NCI-H146 treated with DMSO at 0.1 percent for 48 hours (cell line): ENCODE results near the gene VWC2.

Experiments
- DNase-seq: peaks from one replicate; lab custom pipeline; 2025; ENCODE audit not compliant: unreplicated experiment; lab: John Stamatoyannopoulos, UW

VWC2 gene

GRCh38 chr7:49773218-49773935 is at the start of gene VWC2:
Gene VWC2, plus strand, starts transcription at chr7:49773638. Its CDS starts 1,798 bp downstream, at chr7:49775436.
- DNase-seq, result no peak

DNA sequence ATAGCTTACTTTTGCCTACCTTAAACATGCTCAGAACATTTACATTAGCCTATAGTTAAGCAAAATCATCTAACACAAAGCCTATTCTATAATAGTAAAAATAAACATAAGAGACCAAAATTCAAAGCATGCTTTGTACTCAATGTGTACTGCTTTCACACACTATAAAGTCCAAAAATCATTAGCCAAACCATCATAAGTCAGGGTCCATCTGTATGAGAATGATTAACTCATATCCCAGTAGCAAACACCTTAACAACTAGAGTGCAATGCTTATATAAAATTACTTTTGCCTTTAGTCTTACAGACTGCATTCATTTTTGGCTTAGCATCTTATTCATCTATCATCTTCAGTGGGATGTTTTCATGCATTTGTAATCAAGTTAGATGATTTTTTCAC is 49.4 kb upstream of the VWC2 start:
- no peak for DNase-seq

- DNase-seq, result no peak
Observed at GRCh38 chr7:49731836-49732235, 41.6 kb upstream of the VWC2 start.

DNA sequence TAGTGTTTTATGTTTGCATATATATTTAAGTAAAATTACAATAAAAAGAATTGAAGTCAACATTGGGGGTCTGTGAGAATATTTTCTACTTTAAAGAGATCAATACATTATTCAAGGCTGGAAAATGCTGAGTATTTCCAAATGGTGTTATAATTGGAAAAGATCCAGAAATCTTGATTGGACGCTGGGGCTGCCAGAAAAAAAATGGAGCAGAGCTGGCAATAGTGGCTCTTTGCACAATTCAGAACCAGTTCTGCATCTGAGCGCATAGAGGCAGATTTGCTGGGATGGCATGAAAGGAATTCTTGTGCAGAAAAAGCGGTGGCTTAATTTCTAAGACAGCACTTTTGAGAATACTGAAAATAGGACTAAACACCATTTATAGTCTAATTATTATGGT is 10.8 kb upstream of the VWC2 start:
- DNase-seq, result no peak

DNA sequence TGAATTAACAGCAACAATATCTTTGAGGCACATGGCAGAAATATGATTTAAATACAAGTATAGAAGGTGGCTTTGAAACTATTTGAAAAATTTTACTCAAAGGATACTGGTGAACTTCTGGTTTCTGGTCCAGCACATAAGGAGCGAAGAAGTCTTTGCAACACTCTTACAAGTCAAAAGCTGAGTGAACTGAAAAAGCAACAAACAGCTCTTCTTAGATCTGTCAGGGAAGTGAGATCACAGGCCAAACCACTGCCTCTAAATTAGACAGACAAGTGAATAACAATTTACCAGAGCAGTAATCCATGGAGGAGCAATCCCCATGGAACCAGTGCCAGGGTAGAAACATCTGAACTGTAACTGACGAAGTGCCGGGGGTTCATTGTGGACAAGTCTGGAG is 9.6 kb upstream of the VWC2 start:
- DNase-seq, result no peak

GRCh38 chr7:49766966-49767365 is 6.5 kb upstream of the VWC2 start:
- no peak for DNase-seq

- no peak for DNase-seq
Observed at GRCh38 chr7:49767719-49768118, 5.7 kb upstream of the VWC2 start.

- no peak for DNase-seq
Observed at GRCh38 chr7:49768254-49768653, 5.2 kb upstream of the VWC2 start.

DNA sequence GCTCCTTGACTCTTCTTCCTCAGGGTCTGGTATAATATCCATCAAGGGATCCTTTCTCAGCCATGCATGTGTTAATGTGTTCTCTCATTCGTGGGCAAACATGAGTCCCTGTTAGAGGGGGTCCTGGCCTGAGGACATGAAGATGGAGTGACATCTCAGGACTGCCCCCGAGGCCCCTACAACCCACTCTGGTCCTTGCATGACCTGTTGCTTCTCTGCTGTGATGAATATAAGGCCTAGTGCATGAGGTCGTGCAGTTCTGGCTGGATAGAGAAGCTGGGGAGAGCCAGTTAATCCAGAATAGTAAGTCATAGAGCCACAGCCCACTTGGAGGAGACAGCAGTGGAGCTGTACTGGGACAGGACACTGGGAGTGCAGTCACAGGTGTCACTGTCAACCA is 4.6 kb upstream of the VWC2 start:
- no peak for DNase-seq

- no peak for DNase-seq
Observed at GRCh38 chr7:49769285-49769857, 4.1 kb upstream of the VWC2 start.

DNA sequence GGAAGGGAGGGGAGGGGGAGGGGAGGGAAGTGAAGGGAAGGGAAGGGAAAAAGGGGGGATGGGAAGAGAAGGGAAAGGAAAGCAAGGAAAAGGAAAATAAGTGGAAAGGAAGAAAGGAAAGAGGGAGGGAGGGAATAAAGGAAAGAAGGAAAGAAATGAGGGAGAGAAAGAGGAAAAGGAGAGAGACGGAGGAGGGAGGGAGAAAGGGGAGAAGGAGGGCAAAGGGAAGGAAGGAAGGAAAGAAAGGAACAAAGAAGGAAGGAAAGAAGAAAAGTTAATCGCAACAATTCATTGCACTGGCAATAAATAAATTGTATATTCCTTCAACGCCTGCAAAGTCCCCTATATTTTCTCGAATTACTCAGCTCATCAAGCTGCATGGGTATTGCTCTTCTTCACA is 2.6 kb upstream of the VWC2 start:
- no peak for DNase-seq

DNA sequence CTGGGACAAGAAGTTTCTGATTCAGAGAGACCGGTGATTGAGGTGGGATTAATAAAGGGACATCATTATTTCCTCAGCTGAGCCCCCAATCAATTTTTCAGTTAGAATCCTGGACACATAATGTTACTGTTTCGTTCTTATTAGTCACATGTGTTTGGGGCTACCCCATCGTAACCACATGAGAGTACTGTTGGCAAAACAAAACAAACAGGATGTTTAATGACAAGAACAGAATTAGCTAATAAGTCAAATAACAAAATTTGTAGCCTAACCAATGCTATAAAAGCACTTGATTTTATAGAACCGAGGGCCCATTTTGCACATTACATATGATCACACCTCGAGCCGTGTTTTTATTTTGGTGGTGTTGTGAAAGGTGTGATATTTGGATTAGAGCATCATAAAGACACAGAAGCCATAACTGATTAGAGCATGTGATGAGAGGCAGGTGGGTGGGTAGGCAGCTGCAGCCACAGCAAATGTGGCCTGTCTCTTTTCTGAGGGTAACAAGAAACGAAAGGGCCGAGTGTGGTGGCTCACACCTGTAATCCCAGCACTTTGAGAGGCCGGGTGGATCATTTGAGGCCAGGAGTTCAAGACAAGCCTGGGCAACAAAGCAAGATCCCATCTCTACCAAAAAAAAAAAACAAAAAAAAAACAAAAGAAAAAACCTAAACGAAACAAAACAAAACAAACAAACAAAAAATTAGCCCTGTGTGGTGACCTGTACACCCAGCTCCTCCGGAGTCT is 1.8 kb upstream of the VWC2 start:
- no peak for DNase-seq

- DNase-seq, result no peak
Observed at GRCh38 chr7:49772916-49773217, 571 bp upstream of the VWC2 start.

GRCh38 chr7:49773936-49774458 is 559 bp downstream of the VWC2 start:
- no peak for DNase-seq

DNA sequence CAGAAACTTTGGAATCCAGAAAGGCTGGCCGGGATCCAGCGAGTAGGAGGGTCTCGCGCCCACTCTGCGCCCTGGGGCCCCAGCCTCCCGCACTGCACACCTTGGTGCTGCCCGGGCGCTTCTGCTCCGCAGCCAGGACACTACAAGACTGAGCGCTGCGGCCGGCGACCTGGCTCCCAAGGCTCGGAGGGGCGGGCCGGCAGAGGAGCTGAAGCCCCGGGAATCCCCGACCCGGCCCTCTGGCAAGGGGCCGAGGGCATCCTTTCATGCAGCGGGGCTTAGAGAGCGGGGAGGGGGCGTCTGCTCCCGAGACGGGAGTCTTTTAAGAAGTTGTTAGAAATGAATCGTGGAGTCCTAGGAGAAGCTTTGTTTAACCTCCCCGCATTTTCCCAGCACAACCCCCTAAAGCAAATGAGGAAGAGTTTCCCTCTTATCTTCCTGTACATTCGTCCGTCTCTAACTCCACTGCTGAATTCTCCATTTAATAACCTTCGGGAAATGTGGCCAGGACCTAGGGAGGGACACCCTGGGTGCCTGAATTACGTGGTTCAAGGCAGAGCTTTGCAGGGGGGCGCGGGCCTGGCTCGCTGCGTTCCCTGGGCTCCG is 1.1 kb downstream of the VWC2 start:
- DNase-seq, result no peak

GRCh38 chr7:49775065-49775948 is 1.9 kb downstream of the VWC2 start:
- no peak for DNase-seq

- no peak for DNase-seq
Observed at GRCh38 chr7:49775949-49776443, 2.6 kb downstream of the VWC2 start.

DNA sequence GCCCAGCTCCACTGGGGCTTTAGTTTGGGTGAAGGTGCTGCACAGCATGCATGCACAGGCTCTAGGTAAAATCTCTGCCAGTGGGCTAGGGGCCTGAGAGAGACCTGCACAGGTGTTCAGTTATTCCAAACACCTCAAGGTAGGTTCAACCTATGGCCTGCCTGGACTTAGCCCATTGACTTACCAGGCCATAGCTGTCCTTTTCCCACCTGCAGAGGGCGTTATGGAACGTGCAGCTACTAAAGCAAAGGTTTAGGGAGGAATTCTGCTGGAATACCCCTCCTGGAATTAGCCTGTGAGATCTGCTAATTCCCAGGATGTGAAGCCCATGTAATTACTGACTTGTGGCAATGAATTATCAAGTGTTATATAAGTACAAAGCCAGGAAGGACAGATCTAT is 3.6 kb downstream of the VWC2 start:
- DNase-seq, result no peak

DNA sequence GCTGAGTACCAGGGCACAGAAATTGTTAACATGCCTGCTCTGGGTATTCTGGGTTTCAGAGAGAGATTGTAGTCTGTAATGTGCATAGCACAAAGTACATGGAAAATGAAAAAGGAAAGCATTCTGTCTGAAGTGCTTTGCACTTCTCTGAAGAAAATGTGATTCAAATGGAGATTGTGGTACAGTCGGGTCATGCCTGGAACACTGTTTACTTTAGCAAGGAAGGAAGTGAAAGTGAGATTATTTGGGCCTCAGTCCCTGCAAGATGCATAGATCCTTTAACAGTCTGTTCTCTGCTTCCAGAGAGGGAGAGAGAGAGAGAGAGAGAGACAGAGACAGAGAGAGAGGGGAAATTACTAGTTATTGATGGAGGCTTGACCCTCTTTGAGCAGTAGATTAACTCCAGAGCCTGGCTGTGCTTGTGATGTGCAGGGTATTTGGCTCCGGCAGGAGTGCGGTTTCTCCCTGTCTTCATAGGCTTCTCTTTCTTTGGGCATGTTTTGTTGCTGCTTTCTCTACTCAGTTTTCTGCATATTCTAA is 5.4 kb downstream of the VWC2 start:
- no peak for DNase-seq

DNA sequence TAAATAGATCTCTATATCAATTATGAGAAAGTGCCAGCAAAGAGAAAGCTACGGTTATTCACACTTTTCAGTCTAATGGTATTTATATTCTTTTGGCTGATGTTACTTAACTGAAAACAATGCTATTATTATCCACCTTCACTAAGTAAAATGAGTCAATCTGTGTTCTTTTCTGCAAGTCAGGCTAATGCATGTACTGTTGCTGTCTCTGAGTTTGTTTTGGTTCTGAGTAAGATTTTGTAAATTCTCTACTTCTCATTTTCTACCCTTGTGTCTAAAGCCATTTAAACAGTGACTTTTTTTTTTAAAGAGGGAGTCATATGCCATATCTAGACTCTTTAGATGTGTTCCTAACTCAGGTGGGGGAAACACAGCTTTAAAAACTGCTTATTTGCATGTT is 7.5 kb downstream of the VWC2 start:
- no peak for DNase-seq
